ENCODE data around the gene CAVIN3. TPM values are rescaled to one million over a fixed set of nuclear protein-coding genes. Genes with fewer than 3 reads are reported as not detected.

The CAVIN3 gene
- total and polyA plus RNA-seq, 2 donors (not counting 3 experiments of a cell fraction or from before 2014, with no cell fraction given) = 153 to 241 TPM

GRCh38 chr11:6333095-6333494 is 12.8 kb upstream of the CAVIN3 start:
- TF ChIP-seq JUN (IDR thresholded peaks at IDR 0.05; ENCODE audit: borderline replicate concordance, insufficient read depth, insufficient read length, low read depth) = no peak
- TF ChIP-seq POLR2AphosphoS5 (IDR thresholded peaks at IDR 0.05; ENCODE audit: insufficient read depth, low read depth, low read length) = no peak
- TF ChIP-seq MYC (IDR thresholded peaks at IDR 0.05; ENCODE audit: low read depth, low read length) = no peak
- no peak for TF ChIP-seq EZH2 (IDR thresholded peaks at IDR 0.05; ENCODE audit: borderline replicate concordance, low read depth, low read length, severe bottlenecking)
- no peak for TF ChIP-seq MAX (IDR thresholded peaks at IDR 0.05; ENCODE audit: insufficient read depth, insufficient read length)
- TF ChIP-seq GATA2 (IDR thresholded peaks at IDR 0.05; ENCODE audit: insufficient read depth, insufficient read length, low read depth, low read length) = no peak
- no peak for TF ChIP-seq POLR2A (IDR thresholded peaks at IDR 0.05; ENCODE audit: low read depth, low read length)
- no peak for TF ChIP-seq CTCF (IDR thresholded peaks at IDR 0.05; ENCODE audit: extremely low read depth in 1 of 2, insufficient read depth in 1 of 2, low read depth in 1 of 2, low read length in 2 of 2)
- TF ChIP-seq FOS (IDR thresholded peaks at IDR 0.05; ENCODE audit: borderline replicate concordance, insufficient read depth, low read length) = no peak
- H3K79me2 ChIP-seq (ENCODE audit: control insufficient read depth, insufficient read depth, low read length) = no peaks in the 10 kb centered on the region
- no peaks in the 10 kb centered on the region for H3K9me1 ChIP-seq (replicated peaks; ENCODE audit: control insufficient read depth, extremely low read depth, insufficient read depth, low read length)
- H4K20me1 ChIP-seq (replicated peaks; ENCODE audit: control insufficient read depth, extremely low read depth, insufficient read depth, low read length) = no peaks in the 10 kb centered on the region
- H3K4me3 ChIP-seq (replicated peaks in 1 of 3; ENCODE audit: insufficient read depth in 1 of 3, low read depth in 1 of 3, low read length in 3 of 3) = no peak overlapping the region
- dilution Hi-C loops (cut with MboI; ENCODE audit: extremely low pct_ligation_motif_present, low sequenced_read_pairs) (no loop called here), intact Hi-C loops (cut with micrococcal nuclease) (no loop called here)
- no peak overlapping the region for H3K9ac ChIP-seq (replicated peaks; ENCODE audit: extremely low read depth, insufficient read depth, low read length)
- H3K9me3 ChIP-seq (replicated peaks; ENCODE audit: control insufficient read depth, insufficient read depth, low read length) = no peaks in the 10 kb centered on the region
- no peak overlapping the region for H3K27ac ChIP-seq (ENCODE audit: insufficient read depth, low read depth, low read length)
- H3K27me3 ChIP-seq (ENCODE audit: control insufficient read depth in 2 of 2, insufficient read depth in 2 of 2, low read length in 2 of 2) = peaks cover 0 to 1% of the 10 kb centered on the region in 2 experiments
- CTCF ChIA-PET = interaction anchor here (0.8 to 3.4 kb wide), 6 partner anchors 9 to 82 kb away, joined by 3 to 20 read pairs (median 4); no protein-coding TSS in a partner anchor
- H3K4me2 ChIP-seq (ENCODE audit: insufficient read depth, low read length) = no peak overlapping the region
- no peak overlapping the region for H2AFZ ChIP-seq (ENCODE audit: low read depth, low read length)
- no TSS peak for BruUV-seq (replicated peaks)
- H3K4me1 ChIP-seq (ENCODE audit: control insufficient read depth, extremely low read depth, insufficient read depth, low read length) = peaks cover 5% of the 10 kb centered on the region
- POLR2A ChIA-PET = no interaction called here
- FAIRE-seq (no peak), DNase-seq (ENCODE audit: low read depth, low spot score) (no peak)
- no peaks in the 10 kb centered on the region for H3K36me3 ChIP-seq (ENCODE audit: control insufficient read depth in 2 of 2, extremely low read depth in 1 of 2, insufficient read depth in 2 of 2, low read length in 2 of 2)
